ENCODE data around the gene ZDBF2. TPM values are rescaled to one million over a fixed set of nuclear protein-coding genes. Genes with fewer than 3 reads are reported as not detected.

The ZDBF2 gene
- total RNA-seq, 1 donor from 2014 or later = 8.3 TPM

DNA sequence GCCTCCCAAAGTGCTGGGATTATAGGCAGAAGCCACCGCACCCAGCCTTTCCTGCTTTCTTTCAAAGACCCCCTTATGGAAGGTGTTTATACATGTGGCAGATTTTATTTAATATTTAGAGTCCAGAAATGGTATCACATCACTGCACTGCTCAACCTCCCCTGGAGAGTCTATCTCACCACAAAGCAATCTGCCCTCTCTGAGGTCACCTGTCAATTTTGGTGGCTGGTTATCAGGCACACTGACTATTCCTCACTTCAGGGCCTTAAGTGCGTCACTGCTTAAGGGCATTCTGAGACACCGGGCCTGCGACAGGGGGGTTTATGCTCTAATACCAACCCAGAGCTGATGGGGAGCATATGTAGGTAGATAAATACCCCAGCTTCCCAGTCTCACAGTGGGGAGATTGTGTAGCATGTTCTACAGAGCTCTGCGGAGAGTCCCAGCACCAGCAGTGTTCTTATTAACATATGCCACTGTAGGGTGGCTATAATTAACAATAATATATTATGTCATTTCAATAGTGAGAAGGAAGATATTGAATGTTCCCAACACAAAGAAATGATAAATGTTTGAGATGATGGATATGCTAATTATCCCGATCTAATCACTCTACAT lies 42.7 kb upstream of the ZDBF2 start:
- Histone ChIP-seq H3K27me3 (ENCODE audit: low read depth) (peaks cover 10% of the 10 kb centered on the region), H3K4me3 (no peak overlapping the region), H3K4me1 (no peaks in the 10 kb centered on the region), H3K9me3 (replicated peaks) (peaks cover 6% of the 10 kb centered on the region), H3K36me3 (no peaks in the 10 kb centered on the region), H3K27ac (replicated peaks) (no peak overlapping the region)
- DNase-seq = no peak
- TF ChIP-seq, protein P1, sequence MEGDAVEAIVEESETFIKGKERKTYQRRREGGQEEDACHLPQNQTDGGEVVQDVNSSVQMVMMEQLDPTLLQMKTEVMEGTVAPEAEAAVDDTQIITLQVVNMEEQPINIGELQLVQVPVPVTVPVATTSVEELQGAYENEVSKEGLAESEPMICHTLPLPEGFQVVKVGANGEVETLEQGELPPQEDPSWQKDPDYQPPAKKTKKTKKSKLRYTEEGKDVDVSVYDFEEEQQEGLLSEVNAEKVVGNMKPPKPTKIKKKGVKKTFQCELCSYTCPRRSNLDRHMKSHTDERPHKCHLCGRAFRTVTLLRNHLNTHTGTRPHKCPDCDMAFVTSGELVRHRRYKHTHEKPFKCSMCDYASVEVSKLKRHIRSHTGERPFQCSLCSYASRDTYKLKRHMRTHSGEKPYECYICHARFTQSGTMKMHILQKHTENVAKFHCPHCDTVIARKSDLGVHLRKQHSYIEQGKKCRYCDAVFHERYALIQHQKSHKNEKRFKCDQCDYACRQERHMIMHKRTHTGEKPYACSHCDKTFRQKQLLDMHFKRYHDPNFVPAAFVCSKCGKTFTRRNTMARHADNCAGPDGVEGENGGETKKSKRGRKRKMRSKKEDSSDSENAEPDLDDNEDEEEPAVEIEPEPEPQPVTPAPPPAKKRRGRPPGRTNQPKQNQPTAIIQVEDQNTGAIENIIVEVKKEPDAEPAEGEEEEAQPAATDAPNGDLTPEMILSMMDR (IDR thresholded peaks at IDR 0.05; ENCODE audit: borderline replicate concordance) = no peak
- intact Hi-C loops (cut with micrococcal nuclease) = no loop called here

DNA sequence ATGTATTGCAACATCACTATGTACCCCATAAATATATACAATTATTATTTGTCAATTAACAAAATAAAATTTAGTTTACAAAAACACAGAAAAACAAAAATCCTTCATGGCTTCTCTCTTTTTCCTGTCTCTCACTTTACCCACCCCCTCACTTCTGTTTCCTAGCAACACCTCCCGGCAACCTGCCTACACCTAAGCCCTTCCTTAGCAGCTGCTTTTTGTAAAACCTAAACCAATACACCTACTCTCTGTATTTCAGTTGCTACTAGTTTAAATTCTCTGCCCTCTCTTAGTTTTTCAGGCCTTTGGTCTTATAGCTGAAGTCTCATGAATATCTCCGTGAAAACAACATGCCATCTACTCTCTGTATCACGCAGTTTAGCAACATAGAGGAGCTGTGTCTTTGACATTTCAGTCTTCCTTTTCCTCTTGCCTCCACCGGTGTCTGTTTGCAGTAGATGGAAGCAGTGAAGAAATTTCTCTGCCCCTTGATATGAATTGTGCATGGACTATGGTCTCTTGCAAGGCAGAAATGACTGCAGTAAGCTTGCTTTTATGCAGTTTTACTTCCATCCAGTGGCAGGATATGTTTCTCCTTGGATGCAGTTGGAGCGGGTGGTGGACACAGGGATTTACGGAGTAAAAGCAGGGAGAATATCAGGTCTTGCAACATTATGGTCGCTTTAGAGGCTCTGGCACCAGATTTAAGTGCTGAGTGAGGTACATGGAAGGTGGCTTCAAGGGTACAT lies 42.0 kb upstream of the ZDBF2 start:
- H3K36me3 ChIP-seq = no peaks in the 10 kb centered on the region
- TF ChIP-seq, protein P1 (IDR thresholded peaks at IDR 0.05; ENCODE audit: borderline replicate concordance) = no peak
- no peak overlapping the region for H3K27ac ChIP-seq (replicated peaks)
- H3K27me3 ChIP-seq (ENCODE audit: low read depth) = peaks cover 4% of the 10 kb centered on the region
- no peak for DNase-seq
- H3K4me1 ChIP-seq = no peaks in the 10 kb centered on the region
- H3K9me3 ChIP-seq (replicated peaks) = no peaks in the 10 kb centered on the region
- no peak overlapping the region for H3K4me3 ChIP-seq
- intact Hi-C loops (cut with micrococcal nuclease) = no loop called here

DNA sequence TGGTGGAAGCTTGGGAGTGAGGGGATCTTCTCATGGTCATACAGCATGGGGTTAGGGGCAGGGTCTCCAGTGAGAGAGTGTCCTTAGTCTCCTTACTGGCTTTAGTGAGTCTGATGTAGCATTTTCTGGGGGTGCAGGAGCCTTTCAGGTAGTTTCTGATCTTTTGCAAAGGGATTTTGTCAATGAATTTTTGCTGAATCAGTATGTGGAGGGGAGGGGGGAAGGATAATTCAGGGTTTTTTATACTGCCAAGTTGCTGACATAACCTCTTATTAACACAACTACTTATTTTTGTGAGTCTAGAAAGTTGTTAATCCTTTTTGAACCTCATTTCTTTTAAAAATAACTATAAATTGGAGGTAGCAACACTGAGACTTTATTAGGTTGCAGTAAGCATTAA lies 35.3 kb upstream of the ZDBF2 start:
- peaks cover 39% of the 10 kb centered on the region for H3K27me3 ChIP-seq (ENCODE audit: low read depth)
- H3K36me3 ChIP-seq = no peaks in the 10 kb centered on the region
- TF ChIP-seq, protein P1 (IDR thresholded peaks at IDR 0.05; ENCODE audit: borderline replicate concordance) = no peak
- no peak overlapping the region for H3K27ac ChIP-seq (replicated peaks)
- no peak for DNase-seq
- no peaks in the 10 kb centered on the region for H3K9me3 ChIP-seq (replicated peaks)
- H3K4me1 ChIP-seq = no peaks in the 10 kb centered on the region
- H3K4me3 ChIP-seq = no peak overlapping the region
- intact Hi-C loops (cut with micrococcal nuclease) = no loop called here

DNA sequence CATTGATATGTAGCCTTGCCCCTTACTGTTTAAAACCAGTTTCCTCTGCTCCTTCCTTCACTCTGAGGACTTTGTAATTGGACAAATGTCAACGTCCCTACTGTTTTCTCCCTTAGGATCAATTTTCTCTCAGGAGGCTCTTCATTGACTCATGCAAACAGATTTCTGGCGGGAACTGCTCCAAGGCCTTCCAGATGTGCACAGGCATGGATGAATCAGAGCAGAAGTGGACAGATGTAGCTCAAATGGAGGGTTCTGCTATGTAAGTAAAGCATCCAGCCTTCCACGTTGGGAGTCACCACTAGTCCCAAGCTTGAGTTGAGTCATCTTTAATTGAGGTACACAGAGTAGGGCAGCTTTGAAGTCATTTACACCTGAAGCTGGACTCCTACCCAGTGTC lies 34.1 kb upstream of the ZDBF2 start:
- DNase-seq = no peak
- H3K9me3 ChIP-seq (replicated peaks) = no peaks in the 10 kb centered on the region
- no peak overlapping the region for H3K4me3 ChIP-seq
- no peaks in the 10 kb centered on the region for H3K4me1 ChIP-seq
- H3K36me3 ChIP-seq = no peaks in the 10 kb centered on the region
- H3K27me3 ChIP-seq (ENCODE audit: low read depth) = peaks cover 35% of the 10 kb centered on the region
- TF ChIP-seq, protein P1 (IDR thresholded peaks at IDR 0.05; ENCODE audit: borderline replicate concordance) = no peak
- no peak overlapping the region for H3K27ac ChIP-seq (replicated peaks)
- intact Hi-C loops (cut with micrococcal nuclease) = no loop called here

DNA sequence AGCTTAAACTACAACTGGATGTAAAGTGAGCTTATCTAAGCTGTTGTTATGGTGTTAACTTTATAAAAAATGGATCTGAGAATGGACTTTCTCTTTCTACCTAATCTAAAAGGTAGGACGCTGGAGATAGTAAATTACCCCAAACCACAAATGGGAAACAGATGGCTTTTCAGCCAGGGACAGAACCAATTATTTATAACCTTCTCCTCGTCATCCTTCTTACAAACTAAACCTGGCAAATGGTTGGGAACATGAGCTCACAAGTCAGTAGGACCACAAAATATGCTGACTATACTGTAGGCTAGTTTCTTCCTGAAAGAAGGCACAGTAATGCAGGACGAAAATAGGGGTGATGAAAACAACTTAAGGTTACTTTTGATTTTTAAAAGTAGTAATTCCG lies 32.7 kb upstream of the ZDBF2 start:
- DNase-seq = no peak
- peaks cover 35% of the 10 kb centered on the region for H3K27me3 ChIP-seq (ENCODE audit: low read depth)
- no peak overlapping the region for H3K4me3 ChIP-seq
- H3K9me3 ChIP-seq (replicated peaks) = no peaks in the 10 kb centered on the region
- TF ChIP-seq, protein P1 (IDR thresholded peaks at IDR 0.05; ENCODE audit: borderline replicate concordance) = no peak
- H3K4me1 ChIP-seq = no peaks in the 10 kb centered on the region
- H3K27ac ChIP-seq (replicated peaks) = no peak overlapping the region
- H3K36me3 ChIP-seq = no peaks in the 10 kb centered on the region
- intact Hi-C loops (cut with micrococcal nuclease) = no loop called here
